ENCODE results near the gene IL19. TPM values are rescaled to one million over a fixed set of nuclear protein-coding genes. Genes with fewer than 3 reads are reported as not detected.

The IL19 gene
- total RNA-seq, 5 donors from 2014 or later (not counting 1 experiment from before 2014, with no cell fraction given) = not detected

- Histone ChIP-seq H3K4me1 (ENCODE audit: control insufficient read depth in 1 of 2, extremely low read depth in 1 of 2, insufficient read depth in 2 of 2, low read length in 2 of 2) (peaks cover 38 to 61% of the 10 kb centered on the region in 2 experiments), H3K4me3 (ENCODE audit: control insufficient read depth in 1 of 2, extremely low read depth in 1 of 2, low read length in 1 of 2) (peak overlapping the region in 1 of 2 donors; percentile 6), H3K9me3 (no peaks in the 10 kb centered on the region), H3K27me3 (replicated peaks in 1 of 2; ENCODE audit: control insufficient read depth in 2 of 2, extremely low read depth in 1 of 2, insufficient read depth in 2 of 2, low read length in 1 of 2) (peaks cover 0 to 2% of the 10 kb centered on the region in 2 experiments), H3K27ac (ENCODE audit: low read length) (no peak overlapping the region), H3K36me3 (ENCODE audit: control insufficient read depth in 2 of 2, extremely low read depth in 1 of 2, insufficient read depth in 1 of 2, low read length in 1 of 2) (no peaks in the 10 kb centered on the region)
- ChIA-PET CTCF (interaction anchor here (0.6 to 2.8 kb wide), 13 partner anchors 9 to 1077 kb away, joined by 3 to 16 read pairs (median 5); no protein-coding TSS in a partner anchor), POLR2A (interaction anchor here (0.5 to 1.0 kb wide), 4 partner anchors 21 to 38 kb away, joined by 3 to 4 read pairs (median 4); no protein-coding TSS in a partner anchor)
- Mint-ChIP-seq H3K4me3 (peak overlapping the region; percentile 41 to 65 (median 58)), H3K9me3 (no peaks in the 10 kb centered on the region), H3K4me1 (peaks cover 64 to 75% (median 69%) of the 10 kb centered on the region in 3 donors), H3K36me3 (no peaks in the 10 kb centered on the region), H3K27ac (peak overlapping the region; percentile 2 to 40), H3K27me3 (no peaks in the 10 kb centered on the region)
- DNase-seq = peak; percentile 39 to 85 (median 66)
- peak; percentile 81 to 85 (median 84) for ATAC-seq (replicated peaks in 1 of 4)
- WGBS (ENCODE audit: insufficient coverage) = 14% methylated on average over 8 of the region's 8 CpGs
Measured at GRCh38 chr1:206766251-206766856, 4.2 kb upstream of the IL19 start.

DNA sequence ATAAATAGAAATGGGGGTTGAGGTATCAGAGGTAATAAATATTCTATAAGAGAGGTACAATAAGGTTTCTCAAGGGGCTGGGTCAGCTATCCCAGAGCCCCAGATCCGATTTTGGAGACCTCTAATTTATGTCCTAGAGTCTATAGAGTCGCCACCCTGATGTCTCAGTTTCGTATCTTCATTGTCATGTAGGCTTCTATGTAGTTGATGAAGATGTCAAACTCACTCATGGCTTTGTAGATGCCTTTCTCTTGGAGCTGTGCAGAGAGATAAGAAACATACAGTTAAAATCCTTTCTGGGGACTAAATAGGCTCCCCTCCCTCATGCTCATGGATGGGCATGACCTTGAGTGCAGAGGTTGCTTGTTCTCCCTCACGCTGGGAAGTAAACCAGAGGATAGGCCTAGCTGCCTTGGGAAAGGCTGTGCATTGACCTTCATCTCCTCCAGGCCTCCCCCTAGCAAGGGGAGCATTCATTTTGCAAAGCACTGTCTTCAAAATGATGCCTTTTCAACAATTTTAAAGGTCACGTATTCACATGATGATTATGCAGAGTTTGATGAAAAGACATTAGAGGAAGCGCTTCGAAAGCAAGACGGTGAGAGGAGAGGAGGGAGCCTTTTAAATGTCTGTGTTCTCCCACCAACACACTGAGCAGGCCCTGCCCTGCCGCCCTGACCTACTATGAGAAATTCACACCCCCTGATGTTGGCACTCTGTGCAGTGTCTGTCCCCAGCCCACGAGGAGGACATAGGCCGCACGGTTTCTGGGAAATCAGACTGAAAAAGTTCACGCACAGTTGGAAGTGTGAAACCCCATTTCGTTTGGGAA lies 1.9 kb upstream of the IL19 start:
- ATAC-seq (replicated peaks in 1 of 4) = peak in 1 of 4 experiments; percentile 2
- Histone ChIP-seq H3K27me3 (replicated peaks in 1 of 2; ENCODE audit: control insufficient read depth in 2 of 2, extremely low read depth in 1 of 2, insufficient read depth in 2 of 2, low read length in 1 of 2) (peaks cover 0 to 2% of the 10 kb centered on the region in 2 experiments), H3K27ac (ENCODE audit: low read length) (peak overlapping the region; percentile 60), H3K36me3 (ENCODE audit: control insufficient read depth in 2 of 2, extremely low read depth in 1 of 2, insufficient read depth in 1 of 2, low read length in 1 of 2) (no peaks in the 10 kb centered on the region), H3K4me1 (ENCODE audit: control insufficient read depth in 1 of 2, extremely low read depth in 1 of 2, insufficient read depth in 2 of 2, low read length in 2 of 2) (peaks cover 53 to 73% of the 10 kb centered on the region in 2 experiments), H3K9me3 (no peaks in the 10 kb centered on the region), H3K4me3 (ENCODE audit: control insufficient read depth in 1 of 2, extremely low read depth in 1 of 2, low read length in 1 of 2) (no peak overlapping the region)
- Mint-ChIP-seq H3K27ac (peak overlapping the region; percentile 75 to 76), H3K36me3 (no peaks in the 10 kb centered on the region), H3K9me3 (no peaks in the 10 kb centered on the region), H3K4me3 (peak overlapping the region in 2 of 3 donors; percentile 11 to 58), H3K27me3 (no peaks in the 10 kb centered on the region), H3K4me1 (peaks cover 75 to 88% (median 84%) of the 10 kb centered on the region in 3 donors)
- POLR2A ChIA-PET = interaction anchor here (0.6 to 0.8 kb wide), 6 partner anchors 9 to 166 kb away, joined by 3 to 4 read pairs (median 3); no protein-coding TSS in a partner anchor
- DNase-seq = peak in 1 of 35 experiments; percentile 12
- CTCF ChIA-PET = interaction anchor here (0.6 to 1.6 kb wide), 10 partner anchors 20 to 62 kb away, joined by 3 to 8 read pairs (median 4); no protein-coding TSS in a partner anchor
- 25% methylated on average over 6 of the region's 14 CpGs for WGBS (ENCODE audit: insufficient coverage)

DNA sequence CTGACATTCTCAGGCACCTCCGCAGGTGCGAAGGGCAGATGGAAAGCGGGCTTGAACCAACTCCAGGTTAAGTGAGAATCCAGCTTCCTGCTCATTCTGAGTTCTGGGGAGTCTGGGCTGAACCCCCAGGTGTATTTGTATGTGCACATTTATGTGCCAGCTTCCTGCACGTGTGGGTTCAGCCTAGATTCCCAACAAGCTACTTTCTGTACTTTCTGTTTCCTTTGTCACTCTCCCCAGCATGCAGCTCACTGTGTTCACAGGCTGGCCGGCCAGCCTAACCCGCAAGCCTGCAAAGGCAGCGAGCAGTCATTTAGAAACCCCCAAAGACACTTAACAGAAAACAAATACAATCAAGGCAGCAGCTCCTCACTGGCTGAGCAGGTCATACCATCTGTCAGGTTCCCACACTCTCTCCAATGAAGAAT lies 1.3 kb upstream of the IL19 start:
- H3K36me3 ChIP-seq (ENCODE audit: control insufficient read depth in 2 of 2, extremely low read depth in 1 of 2, insufficient read depth in 1 of 2, low read length in 1 of 2) = no peaks in the 10 kb centered on the region
- Mint-ChIP-seq H3K4me3 (peak overlapping the region; percentile 11 to 58 (median 35)), H3K9me3 (no peaks in the 10 kb centered on the region), H3K36me3 (no peaks in the 10 kb centered on the region), H3K27me3 (no peaks in the 10 kb centered on the region), H3K27ac (peak overlapping the region; percentile 75 to 76), H3K4me1 (peaks cover 78 to 87% (median 84%) of the 10 kb centered on the region in 3 donors)
- POLR2A ChIA-PET = interaction anchor here (0.6 to 0.8 kb wide), 4 partner anchors 9 to 37 kb away, joined by 3 to 4 read pairs (median 3); no protein-coding TSS in a partner anchor
- DNase-seq (peak in 33 of 35 experiments; percentile 29 to 75 (median 55)), ATAC-seq (replicated peaks in 1 of 4) (peak; percentile 40 to 72 (median 49))
- no peaks in the 10 kb centered on the region for H3K9me3 ChIP-seq
- 20% methylated on average over 4 of the region's 7 CpGs for WGBS (ENCODE audit: insufficient coverage)
- peaks cover 0 to 4% of the 10 kb centered on the region in 2 experiments for H3K27me3 ChIP-seq (replicated peaks in 1 of 2; ENCODE audit: control insufficient read depth in 2 of 2, extremely low read depth in 1 of 2, insufficient read depth in 2 of 2, low read length in 1 of 2)
- CTCF ChIA-PET = interaction anchor here in 1 of 2 donors (0.7 to 1.1 kb wide), 7 partner anchors 14 to 148 kb away, joined by 3 to 8 read pairs (median 3); no protein-coding TSS in a partner anchor
- H3K27ac ChIP-seq (ENCODE audit: low read length) = peak overlapping the region; percentile 60
- peaks cover 53 to 78% of the 10 kb centered on the region in 2 experiments for H3K4me1 ChIP-seq (ENCODE audit: control insufficient read depth in 1 of 2, extremely low read depth in 1 of 2, insufficient read depth in 2 of 2, low read length in 2 of 2)
- no peak overlapping the region for H3K4me3 ChIP-seq (ENCODE audit: control insufficient read depth in 1 of 2, extremely low read depth in 1 of 2, low read length in 1 of 2)

DNA sequence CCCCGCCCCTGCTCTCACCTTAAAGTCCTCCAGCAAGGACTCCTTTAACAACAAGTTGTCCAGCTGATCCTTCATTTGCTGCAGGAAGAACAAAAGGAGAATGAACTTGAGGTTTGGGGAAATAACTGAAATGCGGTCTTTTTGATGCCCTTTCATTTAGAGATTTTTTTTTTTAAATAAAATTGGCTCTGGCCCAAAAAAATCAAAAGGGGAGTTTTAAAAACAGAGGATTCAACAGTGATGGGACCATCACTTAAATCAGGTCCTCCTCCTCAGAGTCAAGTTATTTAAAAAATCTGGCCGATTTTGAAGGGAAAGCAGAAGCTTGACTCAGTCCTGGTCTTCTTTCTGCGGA lies 742 bp downstream of the IL19 start:
- Histone ChIP-seq H3K27me3 (replicated peaks in 1 of 2; ENCODE audit: control insufficient read depth in 2 of 2, extremely low read depth in 1 of 2, insufficient read depth in 2 of 2, low read length in 1 of 2) (peaks cover 0 to 6% of the 10 kb centered on the region in 2 experiments), H3K36me3 (ENCODE audit: control insufficient read depth in 2 of 2, extremely low read depth in 1 of 2, insufficient read depth in 1 of 2, low read length in 1 of 2) (no peaks in the 10 kb centered on the region), H3K9me3 (no peaks in the 10 kb centered on the region), H3K4me3 (ENCODE audit: control insufficient read depth in 1 of 2, extremely low read depth in 1 of 2, low read length in 1 of 2) (no peak overlapping the region), H3K4me1 (ENCODE audit: control insufficient read depth in 1 of 2, extremely low read depth in 1 of 2, insufficient read depth in 2 of 2, low read length in 2 of 2) (peaks cover 46 to 72% of the 10 kb centered on the region in 2 experiments), H3K27ac (ENCODE audit: low read length) (no peak overlapping the region)
- 71% methylated on average over 2 of the region's 4 CpGs for WGBS (ENCODE audit: insufficient coverage)
- no peak for ATAC-seq (replicated peaks in 1 of 4)
- no peaks in the 10 kb centered on the region for H3K27me3 Mint-ChIP-seq
- ChIA-PET POLR2A (interaction anchor here in 1 of 2 donors (1.1 to 1.2 kb wide), 2 partner anchors 9 to 34 kb away, joined by 3 to 4 read pairs; no protein-coding TSS in a partner anchor), CTCF (interaction anchor here in 1 of 2 donors (1.1 kb wide), 1 partner anchor 141 kb away, joined by 3 read pairs; no protein-coding TSS in a partner anchor)
- no peaks in the 10 kb centered on the region for H3K9me3 Mint-ChIP-seq
- H3K27ac Mint-ChIP-seq = no peak overlapping the region
- H3K4me3 Mint-ChIP-seq = peak overlapping the region in 1 of 3 donors; percentile 58
- H3K36me3 Mint-ChIP-seq = no peaks in the 10 kb centered on the region
- DNase-seq = peak in 1 of 35 experiments; percentile 38
- H3K4me1 Mint-ChIP-seq = peaks cover 69 to 74% (median 70%) of the 10 kb centered on the region in 3 donors

GRCh38 chr1:206772243-206772937 lies 1.8 kb downstream of the IL19 start, which contains the start of gene IL10:
Gene IL10 (minus strand): TSS chr1:206772494. CDS start chr1:206772435, 59 bp downstream.
- Mint-ChIP-seq H3K4me1 (peaks cover 59 to 63% (median 59%) of the 10 kb centered on the region in 3 donors), H3K36me3 (no peaks in the 10 kb centered on the region), H3K4me3 (peak within 1 kb of the TSS in 1 of 3 donors; percentile 58), H3K27me3 (no peaks in the 10 kb centered on the region), H3K9me3 (no peaks in the 10 kb centered on the region), H3K27ac (peak within 1 kb of the TSS in 1 of 2 donors; percentile 28)
- Histone ChIP-seq H3K27me3 (replicated peaks in 1 of 2; ENCODE audit: control insufficient read depth in 2 of 2, extremely low read depth in 1 of 2, insufficient read depth in 2 of 2, low read length in 1 of 2) (peaks cover 0 to 8% of the 10 kb centered on the region in 2 experiments), H3K4me3 (ENCODE audit: control insufficient read depth in 1 of 2, extremely low read depth in 1 of 2, low read length in 1 of 2) (no peak within 1 kb of the TSS), H3K9me3 (no peaks in the 10 kb centered on the region), H3K27ac (ENCODE audit: low read length) (peak within 1 kb of the TSS; percentile 9), H3K4me1 (ENCODE audit: control insufficient read depth in 1 of 2, extremely low read depth in 1 of 2, insufficient read depth in 2 of 2, low read length in 2 of 2) (peaks cover 42 to 62% of the 10 kb centered on the region in 2 experiments), H3K36me3 (ENCODE audit: control insufficient read depth in 2 of 2, extremely low read depth in 1 of 2, insufficient read depth in 1 of 2, low read length in 1 of 2) (no peaks in the 10 kb centered on the region)
- POLR2A ChIA-PET = no interaction called here
- no peak for DNase-seq
- WGBS (ENCODE audit: insufficient coverage) = 66% methylated on average over 3 of the region's 8 CpGs
- CTCF ChIA-PET = interaction anchor here in 1 of 2 donors (0.7 to 1.2 kb wide), 3 partner anchors 13 to 38 kb away, joined by 3 to 4 read pairs (median 3); no protein-coding TSS in a partner anchor
- ATAC-seq (replicated peaks in 1 of 4) = no peak
